HG03108 (cell line): ENCODE data around the gene USP37.
A peak's percentile ranks its signal among the peaks of the same experiment; 100 is the strongest.

Experiments
- ATAC-seq: cut with Tn5 transposase; IDR thresholded peaks from one replicate; pipeline ENCODE4 v1.9.1; 2021; ENCODE audit warnings: moderate library complexity; ENCODE audit not compliant: unreplicated experiment

USP37 gene

DNA sequence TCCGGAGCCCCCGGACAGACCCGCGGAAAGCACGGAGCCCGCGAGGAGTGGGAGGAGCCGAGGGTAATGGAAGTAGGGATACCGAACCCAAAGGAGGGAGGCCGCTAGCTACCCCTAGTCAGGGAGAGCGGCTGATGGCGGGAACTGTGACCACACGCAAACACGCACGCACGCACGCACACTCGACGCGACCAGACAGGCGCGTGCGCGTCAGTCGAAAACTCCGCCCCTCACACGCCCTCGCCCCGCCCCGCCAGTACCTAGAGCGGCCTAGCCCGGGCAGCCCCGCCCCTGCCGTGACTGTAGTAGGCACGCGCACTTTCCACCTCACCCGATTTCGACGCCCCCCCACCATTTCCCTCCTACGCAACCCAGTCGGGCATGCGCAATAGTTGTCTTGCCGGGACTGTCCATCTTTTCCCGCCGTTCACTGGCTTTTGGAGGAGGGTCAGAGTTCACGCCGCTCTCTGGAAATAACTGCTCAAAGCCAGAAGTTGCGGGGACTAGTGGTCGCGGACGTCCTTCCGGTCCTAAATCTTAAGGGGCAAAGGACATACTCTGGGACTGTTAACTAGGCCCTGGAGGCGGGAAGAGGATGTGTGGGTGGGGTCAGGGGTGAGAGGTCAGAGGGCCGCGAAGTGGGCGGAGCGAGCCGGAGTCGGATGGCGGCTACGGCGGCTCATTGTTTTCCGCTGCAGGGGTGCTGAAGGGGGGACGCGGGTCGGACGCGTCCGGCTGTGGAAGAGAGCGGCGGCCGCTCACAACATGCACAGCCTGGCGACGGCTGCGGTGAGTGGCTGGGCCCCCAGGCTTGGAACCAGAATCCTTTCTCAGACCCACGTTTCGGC lies at the start of gene USP37, which contains the start of gene CNOT9:
USP37 (minus strand) TSS at position 162 of the 848 bp plus-strand sequence. CDS start 9,698 bp downstream, outside the sequence.
CNOT9 (plus strand) TSS at position 650 of the 848 bp plus-strand sequence; CDS start at position 766, 116 bp downstream.
- peak; percentile 66 for ATAC-seq

GRCh38 chr2:218615868-218616315 lies 47.7 kb upstream of the USP37 start:
- ATAC-seq: no peak

- no peak for ATAC-seq
Observed at GRCh38 chr2:218607436-218608115, 39.4 kb upstream of the USP37 start, which contains the start of gene PLCD4. PLCD4 (plus strand) TSS chr2:218607899; CDS start chr2:218615740, 7,841 bp downstream.

DNA sequence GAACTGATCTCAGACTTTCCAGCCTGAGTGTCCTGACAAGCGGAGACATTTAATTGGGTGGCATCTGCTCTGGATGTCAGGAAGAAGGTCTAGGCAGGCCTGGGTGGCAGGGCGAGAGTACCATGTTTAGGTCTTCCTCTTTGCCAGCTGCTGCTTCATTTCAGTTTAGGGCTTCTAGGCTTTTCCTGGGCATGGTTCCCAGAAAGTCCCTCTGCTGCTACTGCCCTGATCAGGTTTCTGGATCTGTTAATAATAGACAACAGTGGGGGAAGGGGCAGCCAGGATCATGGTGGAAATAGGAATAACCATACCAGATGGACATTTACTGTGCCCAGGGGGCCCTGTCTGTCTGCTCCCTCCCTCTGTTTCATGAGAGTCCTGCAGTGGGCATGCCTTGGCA lies 37.3 kb upstream of the USP37 start:
- ATAC-seq: no peak

GRCh38 chr2:218585541-218585940 lies 17.4 kb upstream of the USP37 start:
- ATAC-seq: no peak

GRCh38 chr2:218583983-218584850 lies 16.1 kb upstream of the USP37 start:
- ATAC-seq: no peak

- ATAC-seq: no peak
Observed at GRCh38 chr2:218582076-218582475, 13.9 kb upstream of the USP37 start.

GRCh38 chr2:218578272-218578877 lies 10.2 kb upstream of the USP37 start:
- no peak for ATAC-seq

DNA sequence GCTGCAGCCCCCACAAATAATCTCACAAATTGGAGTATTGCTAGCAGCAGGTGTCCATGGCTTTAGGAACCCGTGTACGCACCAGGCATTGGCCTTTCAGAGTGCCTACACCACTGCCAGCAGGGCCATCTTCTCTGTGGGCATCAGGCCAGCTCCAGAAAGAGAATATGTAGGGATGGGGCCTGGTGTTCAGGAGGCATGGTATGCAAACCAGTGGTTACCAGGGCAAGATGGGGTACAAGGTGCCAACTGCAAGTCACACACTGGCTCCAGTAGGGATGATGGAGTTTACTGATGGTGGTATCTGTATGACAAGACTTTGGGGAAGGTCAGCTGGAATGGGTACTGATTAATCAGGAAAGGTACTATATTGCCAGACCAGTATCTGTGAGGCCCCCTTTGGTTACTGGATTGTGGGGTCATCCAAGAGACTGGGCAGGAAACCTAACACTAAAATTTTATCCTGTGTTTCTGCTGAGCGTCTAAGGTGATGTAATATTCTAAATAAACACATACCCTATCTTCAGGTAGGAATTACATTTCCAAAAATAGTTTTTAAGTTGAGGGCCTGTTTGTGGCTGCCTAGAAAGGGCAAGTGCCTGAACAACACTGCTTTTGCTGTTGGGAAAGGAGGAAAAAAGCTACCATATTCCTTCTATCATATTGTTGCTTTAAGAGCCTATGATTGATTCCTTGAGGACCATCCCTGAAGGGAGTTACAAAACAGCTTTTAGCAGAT lies 9.5 kb upstream of the USP37 start:
- no peak for ATAC-seq

- ATAC-seq: no peak
Observed at GRCh38 chr2:218576854-218577253, 8.7 kb upstream of the USP37 start.

DNA sequence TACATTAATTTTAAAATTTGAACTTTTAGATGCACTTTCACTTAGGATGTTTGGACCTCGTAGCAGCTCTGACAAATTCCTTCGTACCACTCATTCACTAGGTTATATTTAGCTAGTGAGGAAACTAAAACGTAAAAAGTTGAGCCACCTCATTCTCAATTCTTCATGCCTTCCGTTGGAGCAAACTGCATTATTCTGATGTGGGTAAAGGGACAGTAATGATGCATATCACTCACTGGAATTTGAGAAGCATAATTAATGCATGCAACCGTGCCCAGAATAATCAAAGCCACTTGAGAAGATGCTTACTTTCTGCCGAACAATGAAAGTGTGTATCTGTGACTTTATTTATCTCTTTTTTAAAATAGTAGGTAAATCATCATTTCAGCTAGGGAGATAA lies 2.7 kb upstream of the USP37 start:
- ATAC-seq: no peak

DNA sequence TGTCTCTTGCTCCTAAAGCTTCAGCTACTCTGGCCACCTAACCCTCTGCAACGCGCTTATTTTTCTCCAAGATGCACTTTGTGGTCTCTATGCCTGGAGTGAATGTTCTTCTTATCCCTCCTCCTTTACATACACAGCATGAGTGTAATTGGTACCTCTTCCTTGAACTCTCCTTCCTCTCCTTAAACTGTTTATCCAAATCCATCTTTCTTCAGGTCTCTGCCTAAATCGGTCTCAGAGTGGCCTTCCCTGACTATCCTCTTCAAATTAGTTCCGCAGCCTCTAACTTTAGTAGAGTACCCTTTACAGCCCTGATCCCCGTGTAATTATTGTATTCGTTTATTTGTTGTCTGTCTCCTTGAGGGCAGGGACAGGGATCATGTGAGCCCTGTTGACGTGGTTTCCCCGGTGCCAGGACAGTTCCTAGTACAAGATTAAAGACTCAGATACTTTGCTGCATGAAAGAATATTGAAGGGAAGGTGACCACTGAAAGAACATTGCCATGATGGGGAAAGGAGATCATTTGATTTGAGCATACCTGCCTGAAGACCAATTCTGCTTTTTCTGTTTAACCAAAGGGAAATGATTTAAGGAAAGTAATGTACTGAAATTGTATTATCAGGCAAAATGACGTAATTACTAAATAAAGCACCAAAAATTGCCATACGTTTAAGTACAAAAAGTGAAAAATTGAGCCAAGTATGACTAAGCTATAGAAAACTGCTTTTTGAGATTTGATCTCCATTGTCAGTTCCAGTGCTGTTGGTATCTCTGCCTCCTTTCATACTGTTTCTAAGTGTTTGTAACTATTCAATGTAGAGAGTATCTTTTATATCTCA lies 1.7 kb upstream of the USP37 start:
- ATAC-seq: no peak

- ATAC-seq: peak; percentile 32
Observed at GRCh38 chr2:218569038-218569431, 884 bp upstream of the USP37 start.

- ATAC-seq: peak; percentile 28
Observed at GRCh38 chr2:218567797-218568189, 358 bp downstream of the USP37 start.

- ATAC-seq: no peak
Observed at GRCh38 chr2:218566296-218566695, 1.9 kb downstream of the USP37 start.

GRCh38 chr2:218564056-218564455 lies 4.1 kb downstream of the USP37 start:
- ATAC-seq: no peak

- ATAC-seq: no peak
Observed at GRCh38 chr2:218558986-218559385, 9.2 kb downstream of the USP37 start.

DNA sequence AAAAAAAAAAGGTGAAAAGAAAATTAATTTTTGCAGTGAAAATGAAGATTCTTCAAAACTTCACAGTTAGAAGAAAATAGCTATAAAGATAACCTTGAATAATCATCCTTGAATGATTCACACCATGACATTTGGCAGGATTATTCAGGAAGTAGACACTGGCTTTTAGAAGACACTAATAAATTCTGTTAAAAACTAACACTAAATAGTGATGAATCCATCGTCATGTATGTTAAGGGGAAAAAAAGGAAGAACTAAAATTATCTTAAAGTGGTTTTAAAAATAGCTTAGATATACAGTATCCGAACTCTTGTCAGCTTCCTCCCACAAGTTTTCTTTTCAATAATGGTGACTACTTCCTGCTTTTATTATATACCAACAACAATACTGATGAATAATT lies 10.2 kb downstream of the USP37 start:
- no peak for ATAC-seq

DNA sequence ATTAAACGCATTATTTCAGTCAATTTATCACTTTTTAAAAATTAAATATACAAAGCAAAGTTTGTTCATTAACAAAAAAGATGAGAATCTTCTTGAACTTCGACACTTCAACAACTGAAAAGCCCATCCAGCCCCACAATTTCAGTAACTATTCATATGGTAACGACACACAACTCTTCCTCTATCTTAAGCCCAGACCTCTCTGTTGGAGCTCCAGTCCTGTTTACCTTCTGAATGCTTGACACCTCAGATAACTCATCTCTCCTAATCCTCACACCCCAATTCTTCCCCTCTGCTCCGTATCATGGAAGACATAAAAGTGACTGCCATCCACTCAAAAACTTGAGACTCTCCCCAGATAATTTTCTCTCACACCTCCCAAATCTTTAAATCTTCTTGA lies 12.6 kb downstream of the USP37 start:
- ATAC-seq: no peak
